HG03432 (cell line): ENCODE results near the gene TBX1.
"Not testable (repeated sequence)": the region's sequence is repeated elsewhere in the genome, so short reads cannot be mapped to it uniquely, and the experiment has no call there.

Source experiments
- ATAC-seq: cut with Tn5 transposase; IDR thresholded peaks from one replicate; pipeline ENCODE4 v1.9.1; 2021; ENCODE audit warnings: mild to moderate bottlenecking, moderate library complexity; ENCODE audit not compliant: unreplicated experiment

The TBX1 gene

DNA sequence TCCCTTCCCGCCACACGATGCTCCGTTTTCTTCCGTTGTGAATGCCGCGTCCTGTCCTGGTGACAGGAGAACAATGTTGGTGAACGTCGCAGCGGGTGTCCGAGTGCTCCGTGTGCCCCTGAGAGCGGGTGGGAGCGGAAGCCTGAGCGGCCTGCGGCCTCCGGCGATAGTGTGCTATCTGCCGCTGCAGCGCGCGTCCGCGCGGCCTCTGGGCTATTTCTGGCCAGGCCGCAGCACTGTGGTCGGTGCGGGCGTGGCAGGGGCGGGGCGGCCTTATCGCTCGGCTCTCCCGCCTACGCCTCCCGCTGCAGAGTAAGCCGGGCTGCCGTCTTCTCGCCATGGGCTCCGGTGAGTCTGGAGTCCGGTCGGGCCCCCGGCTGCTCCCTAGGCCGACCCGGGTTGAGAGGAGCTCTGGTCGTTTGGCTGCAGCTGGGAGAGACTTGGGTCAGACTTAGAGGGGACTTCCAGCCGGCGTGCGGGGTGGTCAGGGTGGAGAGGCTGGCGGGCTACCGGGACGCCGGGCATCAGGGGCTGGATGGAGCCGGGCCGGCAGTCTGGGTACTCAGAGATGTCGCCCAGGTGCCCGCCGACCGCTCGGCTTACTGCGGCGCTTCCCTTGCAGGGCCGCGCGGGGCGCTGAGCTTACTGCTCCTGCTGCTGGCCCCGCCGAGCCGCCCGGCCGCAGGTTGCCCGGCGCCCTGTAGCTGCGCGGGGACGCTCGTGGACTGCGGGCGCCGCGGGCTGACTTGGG, 37.2 kb upstream of the TBX1 start, which contains the start of gene GP1BB:
TSS of gene GP1BB (plus strand) at position 308 of the 751 bp plus-strand sequence. CDS start at position 339, 31 bp downstream.
- no peak for ATAC-seq

GRCh38 chr22:19723983-19724827, 36.4 kb upstream of the TBX1 start:
- no peak for ATAC-seq

- no peak for ATAC-seq
Measured at GRCh38 chr22:19724927-19725661, 35.5 kb upstream of the TBX1 start.

- ATAC-seq = not testable (repeated sequence)
Measured at GRCh38 chr22:19726064-19726788, 34.4 kb upstream of the TBX1 start.

- no peak for ATAC-seq
Measured at GRCh38 chr22:19727310-19728150, 33.0 kb upstream of the TBX1 start.

GRCh38 chr22:19728271-19728670, 32.3 kb upstream of the TBX1 start:
- no peak for ATAC-seq

DNA sequence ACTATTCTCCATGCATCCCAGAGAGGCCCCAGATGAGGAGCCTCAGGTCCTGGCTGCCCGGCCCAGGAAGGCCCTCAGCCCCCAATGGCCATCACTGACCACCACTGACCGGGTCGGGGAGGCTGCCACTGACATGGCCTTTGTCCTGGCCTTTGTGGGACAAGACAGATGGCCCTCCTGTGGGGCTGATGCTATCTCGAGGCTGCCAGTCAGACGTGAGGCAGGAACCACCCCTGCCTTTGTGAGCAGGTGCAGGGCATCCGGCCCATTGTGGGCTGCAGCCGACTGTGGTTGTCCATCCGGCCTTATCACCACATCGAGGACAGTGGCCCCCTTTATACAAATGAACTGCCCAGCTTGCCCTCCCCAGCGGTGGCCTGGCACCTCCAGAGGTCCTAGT, 31.7 kb upstream of the TBX1 start:
- ATAC-seq = no peak

- no peak for ATAC-seq
Measured at GRCh38 chr22:19729507-19729906, 31.1 kb upstream of the TBX1 start.

DNA sequence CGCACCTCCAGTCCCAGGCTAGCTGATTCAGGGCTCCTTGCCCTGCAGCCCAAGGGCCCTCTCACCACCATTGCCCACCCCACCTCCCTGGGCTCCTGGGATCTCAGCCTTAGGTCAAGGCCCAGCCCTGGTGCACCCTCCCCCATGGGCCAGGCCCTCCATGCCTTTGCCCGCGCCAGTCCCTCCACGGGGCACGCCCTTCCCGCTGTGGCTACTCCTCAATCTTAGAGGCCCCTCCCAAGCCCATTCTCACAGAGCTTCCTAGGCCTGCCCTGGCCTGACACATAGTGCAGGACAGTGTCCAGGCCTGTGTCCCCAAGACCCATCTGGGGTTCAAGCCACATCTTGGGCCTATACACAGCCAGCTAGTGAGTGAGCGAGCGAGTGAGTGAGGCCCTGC, 30.4 kb upstream of the TBX1 start:
- no peak for ATAC-seq

DNA sequence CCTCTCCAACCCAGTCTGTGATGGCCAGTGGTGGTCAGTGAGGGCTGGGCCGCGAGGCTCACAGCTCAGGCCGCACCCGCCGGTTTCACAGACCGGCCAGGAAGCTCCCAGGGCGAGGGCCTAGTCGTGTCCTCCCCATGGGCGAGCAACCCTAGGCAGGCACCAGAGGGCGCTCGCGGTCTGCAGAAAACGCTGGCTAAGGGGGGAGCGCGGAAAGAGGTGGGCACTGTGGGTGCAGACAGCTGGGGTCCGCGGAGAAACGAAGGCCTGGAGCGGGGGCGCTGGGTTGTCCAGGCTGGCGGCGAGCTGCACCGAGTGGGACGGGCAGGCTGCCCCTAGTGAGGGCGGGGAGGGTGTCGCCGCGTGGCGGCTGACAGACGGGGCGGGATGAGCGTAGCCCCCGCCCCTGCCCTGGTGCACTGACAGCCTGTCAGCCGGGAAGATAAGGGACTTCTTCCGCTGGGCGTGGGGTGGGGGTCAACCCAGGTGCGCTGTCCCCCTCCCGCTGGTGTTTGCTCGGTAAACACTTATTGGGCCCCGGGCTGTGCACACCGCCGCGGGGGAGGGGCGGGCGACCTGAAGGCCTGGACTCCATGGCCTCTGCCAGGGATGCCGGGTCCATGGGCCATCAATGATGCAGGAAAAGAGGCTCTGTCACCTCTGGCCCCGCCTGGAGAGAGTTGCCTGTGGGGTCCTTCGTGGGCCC, 29.8 kb upstream of the TBX1 start:
- no peak for ATAC-seq

DNA sequence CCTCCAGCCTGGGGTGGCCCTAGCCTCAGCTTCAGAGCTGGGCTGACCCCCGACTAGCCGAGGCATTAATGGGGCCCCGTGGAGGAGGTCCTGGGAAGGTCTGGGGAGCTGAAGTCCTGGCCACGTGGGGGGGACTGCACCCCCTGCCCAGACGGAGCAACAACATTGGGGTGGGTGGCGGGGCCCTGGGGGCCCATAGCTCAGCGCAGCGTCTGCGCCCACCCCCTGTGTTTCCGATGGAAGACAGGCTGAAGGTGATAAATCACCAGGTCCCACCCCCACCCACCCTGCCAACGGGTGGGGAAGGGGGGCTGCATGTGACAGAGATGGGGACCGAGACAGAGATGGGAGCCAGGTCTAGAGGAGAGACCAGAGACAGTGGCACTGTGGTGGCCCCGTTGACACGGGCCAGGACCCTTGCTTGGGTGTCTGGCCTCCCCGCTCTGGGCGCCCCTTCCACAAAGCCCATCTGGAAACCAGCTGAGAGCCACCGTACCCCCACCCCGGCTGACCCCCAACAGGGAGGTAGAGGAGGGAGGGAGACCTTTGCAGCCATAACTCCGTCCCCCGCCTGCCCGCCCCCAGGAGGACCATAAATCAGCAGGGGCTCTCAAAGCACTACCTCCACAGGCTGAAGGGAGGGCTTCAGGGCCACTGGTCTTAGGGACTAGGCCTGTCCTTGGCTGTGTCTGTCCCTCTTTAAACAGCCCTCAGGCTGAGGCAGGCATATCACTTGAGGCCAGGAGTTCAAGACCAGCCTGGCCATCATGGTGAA, 29.0 kb upstream of the TBX1 start:
- no peak for ATAC-seq

GRCh38 chr22:19732403-19733113, 28.0 kb upstream of the TBX1 start:
- no peak for ATAC-seq

DNA sequence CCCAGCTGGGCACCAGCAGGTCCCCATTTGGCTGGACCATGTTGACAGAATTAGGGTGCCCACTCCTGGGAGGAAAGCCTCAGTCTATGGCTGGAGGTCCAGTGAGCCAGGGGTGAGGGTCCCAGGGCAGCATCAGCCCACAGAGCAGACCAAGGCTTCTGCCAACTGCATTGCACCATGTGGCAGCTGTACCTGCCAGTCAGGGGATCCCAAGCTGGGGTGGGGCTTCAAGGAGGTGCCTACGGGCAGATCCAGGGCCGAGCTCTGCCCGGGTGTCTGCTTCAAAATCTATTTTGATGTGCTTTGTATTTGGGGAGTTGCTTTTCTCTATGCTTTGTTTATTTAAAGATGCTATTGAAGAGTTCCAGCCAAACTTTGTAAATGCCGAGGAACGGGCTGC, 26.8 kb upstream of the TBX1 start:
- ATAC-seq = no peak

GRCh38 chr22:19734163-19734562, 26.4 kb upstream of the TBX1 start:
- no peak for ATAC-seq

GRCh38 chr22:19734837-19735382, 25.7 kb upstream of the TBX1 start:
- ATAC-seq = no peak

- no peak for ATAC-seq
Measured at GRCh38 chr22:19735665-19736510, 24.7 kb upstream of the TBX1 start.
